Endothelial cell of umbilical vein (primary cell): ENCODE measurements around the gene NPM1.

Source experiments
- EZH2 ChIP-seq: IDR thresholded peaks from 2 replicates; pipeline ENCODE4 v1.6.1; 2012; ENCODE audit warnings: borderline replicate concordance, low read depth, mild to moderate bottlenecking, moderate library complexity, low read length, inconsistent platforms; ENCODE audit not compliant: severe bottlenecking
- POLR2A ChIP-seq: IDR thresholded peaks from 2 replicates; pipeline ENCODE4 v1.6.1; 2012; ENCODE audit warnings: low read depth, mild to moderate bottlenecking, control low read depth, low read length
- TF ChIP-seq, protein P1 (sequence below), 2 donors: IDR thresholded peaks; 1 replicate in 1 of 2; 2 replicates in 1 of 2; pipeline ENCODE4 v1.5.1; 2011; ENCODE audit warnings: low read length in 2 of 2, mild to moderate bottlenecking in 2 of 2, moderate library complexity in 2 of 2, control low read depth in 1 of 2, inconsistent platforms in 1 of 2, low read depth in 1 of 2; ENCODE audit not compliant: insufficient read depth in 1 of 2; ENCODE audit errors: extremely low read depth in 1 of 2

- TF ChIP-seq EZH2, result no peak
- TF ChIP-seq POLR2A, result no peak
- TF ChIP-seq, protein P1, sequence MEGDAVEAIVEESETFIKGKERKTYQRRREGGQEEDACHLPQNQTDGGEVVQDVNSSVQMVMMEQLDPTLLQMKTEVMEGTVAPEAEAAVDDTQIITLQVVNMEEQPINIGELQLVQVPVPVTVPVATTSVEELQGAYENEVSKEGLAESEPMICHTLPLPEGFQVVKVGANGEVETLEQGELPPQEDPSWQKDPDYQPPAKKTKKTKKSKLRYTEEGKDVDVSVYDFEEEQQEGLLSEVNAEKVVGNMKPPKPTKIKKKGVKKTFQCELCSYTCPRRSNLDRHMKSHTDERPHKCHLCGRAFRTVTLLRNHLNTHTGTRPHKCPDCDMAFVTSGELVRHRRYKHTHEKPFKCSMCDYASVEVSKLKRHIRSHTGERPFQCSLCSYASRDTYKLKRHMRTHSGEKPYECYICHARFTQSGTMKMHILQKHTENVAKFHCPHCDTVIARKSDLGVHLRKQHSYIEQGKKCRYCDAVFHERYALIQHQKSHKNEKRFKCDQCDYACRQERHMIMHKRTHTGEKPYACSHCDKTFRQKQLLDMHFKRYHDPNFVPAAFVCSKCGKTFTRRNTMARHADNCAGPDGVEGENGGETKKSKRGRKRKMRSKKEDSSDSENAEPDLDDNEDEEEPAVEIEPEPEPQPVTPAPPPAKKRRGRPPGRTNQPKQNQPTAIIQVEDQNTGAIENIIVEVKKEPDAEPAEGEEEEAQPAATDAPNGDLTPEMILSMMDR (IDR thresholded peaks at IDR 0.05; ENCODE audit: extremely low read depth in 1 of 2, insufficient read depth in 1 of 2, low read depth in 1 of 2, low read length in 2 of 2), result no peak
Observed at GRCh38 chr5:171369898-171370297, 17.8 kb upstream of the NPM1 start.
